ENCODE data around the gene MMP20.
A peak's percentile ranks its signal among the peaks of the same experiment; 100 is the strongest.

Gene MMP20

DNA sequence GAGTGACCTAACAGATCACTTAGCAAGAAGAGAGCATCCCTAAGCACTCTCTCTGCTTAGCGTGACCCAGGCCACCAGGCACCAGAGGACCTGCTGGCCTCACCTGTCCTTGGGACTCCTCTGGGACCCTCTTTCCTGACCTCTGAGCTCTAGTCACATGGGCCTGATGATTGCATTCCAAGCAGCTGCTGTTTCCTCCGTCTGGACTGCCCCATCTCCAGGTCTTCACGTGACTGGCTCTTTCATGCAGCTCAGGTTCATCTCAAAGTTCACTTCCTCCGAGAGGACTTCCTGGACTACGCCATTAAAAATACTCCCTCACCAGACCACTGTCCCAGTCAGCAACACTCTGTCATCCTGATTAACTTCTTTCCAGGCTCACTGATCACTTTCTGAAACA lies 2.9 kb downstream of the MMP20 start:
- no peak for DNase-seq

DNA sequence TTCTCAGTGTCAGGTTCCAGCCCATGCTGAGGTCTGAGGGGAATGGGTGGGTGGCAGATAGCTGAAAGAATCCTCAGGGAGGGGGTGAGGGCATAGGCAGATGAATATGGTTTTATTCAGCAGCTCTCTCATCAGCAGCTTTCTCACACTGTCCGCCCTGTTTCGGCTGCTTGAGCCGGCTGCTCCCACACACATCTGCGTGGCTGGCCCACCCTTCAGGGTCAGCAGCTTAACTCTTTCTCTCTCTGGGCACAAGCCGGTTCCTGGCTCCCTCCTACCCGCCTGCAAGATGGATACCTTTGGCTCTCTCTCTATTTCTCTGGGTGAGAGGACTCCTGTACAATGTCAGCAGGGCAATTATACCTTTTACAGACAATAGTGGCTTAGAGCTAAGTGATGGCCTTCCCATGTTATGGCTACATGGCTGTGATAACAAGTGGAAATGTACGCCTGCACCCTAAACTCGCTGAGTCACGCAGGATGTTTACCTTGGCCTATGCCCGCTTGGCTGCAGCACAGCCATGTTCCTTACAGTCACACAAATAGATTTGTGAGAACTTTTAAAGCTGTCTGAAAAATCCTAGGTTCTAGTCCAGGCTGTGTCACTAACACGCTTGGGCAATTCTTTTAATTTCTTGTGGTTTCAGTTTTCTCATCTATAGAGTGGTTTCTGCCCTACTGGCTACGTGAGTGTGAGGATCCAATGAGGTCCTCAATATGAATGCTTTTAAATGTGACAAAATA lies 4.1 kb downstream of the MMP20 start:
- DNase-seq, result no peak

DNA sequence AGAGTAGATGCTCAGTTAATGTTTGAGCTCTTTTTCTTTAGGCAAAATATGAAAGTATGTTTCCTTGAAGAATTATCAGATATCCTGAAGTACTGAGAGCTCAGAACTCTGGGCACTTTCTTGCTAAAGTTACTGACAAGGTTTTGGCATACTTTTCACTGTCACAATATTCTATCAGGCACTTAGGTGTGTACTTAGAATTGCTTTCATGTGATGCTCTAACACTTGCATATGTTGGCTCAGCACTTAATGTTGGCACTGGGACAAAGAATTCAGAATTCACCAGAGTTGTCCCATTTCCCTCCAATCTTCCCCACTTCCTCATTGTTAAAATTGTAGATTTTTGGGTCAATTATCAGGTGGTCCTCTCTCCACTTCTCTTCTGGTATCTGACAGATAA lies 5.0 kb downstream of the MMP20 start:
- DNase-seq, result no peak

DNA sequence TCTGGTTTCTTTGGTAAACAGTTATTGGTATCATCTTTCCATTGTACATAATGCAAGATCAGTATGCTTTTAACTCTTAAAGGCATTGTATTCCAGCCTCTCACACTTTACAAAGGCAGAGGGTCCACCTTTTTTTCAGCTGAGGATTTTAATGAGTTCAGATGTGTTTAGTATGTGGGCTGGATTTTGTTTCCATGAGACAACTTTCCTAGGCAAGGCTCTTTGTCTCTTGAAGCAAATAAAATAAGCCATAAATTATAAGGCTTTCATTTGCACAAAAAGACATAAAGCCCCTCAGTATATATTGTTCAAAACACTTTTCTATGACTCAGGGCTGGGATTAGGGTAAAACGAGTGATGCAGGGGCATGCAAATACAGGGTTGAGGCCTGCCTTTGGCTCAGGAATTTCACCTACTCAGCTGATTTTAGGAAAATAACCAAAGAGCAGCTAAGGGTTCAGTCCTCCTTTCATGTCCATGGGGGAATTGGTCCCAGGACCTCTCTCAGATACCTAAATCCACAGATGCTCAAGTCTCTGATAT lies 7.6 kb downstream of the MMP20 start:
- DNase-seq, result no peak

DNA sequence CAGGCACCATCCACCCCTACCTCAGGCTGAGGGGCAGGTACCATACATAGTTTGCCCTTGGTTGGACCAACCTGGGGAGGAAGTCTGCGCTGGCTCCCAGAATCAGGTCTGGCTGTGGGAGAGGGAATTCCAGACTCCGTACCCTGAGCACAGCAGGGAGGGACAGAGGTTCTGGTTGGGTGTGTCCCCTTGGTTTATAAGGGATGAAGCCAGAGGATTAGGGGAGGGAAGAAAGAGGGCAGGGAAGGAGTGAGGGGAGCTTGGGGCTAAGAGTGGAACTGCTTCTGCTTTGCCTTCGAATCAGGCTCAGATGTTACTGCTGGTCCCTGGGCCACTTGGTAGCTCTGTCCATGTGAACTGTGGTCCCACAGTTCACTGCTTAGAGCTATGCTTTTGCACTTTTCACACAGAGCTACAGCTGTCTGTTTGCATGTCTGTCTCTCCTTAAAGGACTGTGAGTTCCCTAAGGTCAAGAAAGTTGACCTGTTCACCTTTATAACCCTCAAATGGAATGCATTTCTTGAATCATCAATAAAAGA lies 9.2 kb downstream of the MMP20 start:
- DNase-seq, result no peak

DNA sequence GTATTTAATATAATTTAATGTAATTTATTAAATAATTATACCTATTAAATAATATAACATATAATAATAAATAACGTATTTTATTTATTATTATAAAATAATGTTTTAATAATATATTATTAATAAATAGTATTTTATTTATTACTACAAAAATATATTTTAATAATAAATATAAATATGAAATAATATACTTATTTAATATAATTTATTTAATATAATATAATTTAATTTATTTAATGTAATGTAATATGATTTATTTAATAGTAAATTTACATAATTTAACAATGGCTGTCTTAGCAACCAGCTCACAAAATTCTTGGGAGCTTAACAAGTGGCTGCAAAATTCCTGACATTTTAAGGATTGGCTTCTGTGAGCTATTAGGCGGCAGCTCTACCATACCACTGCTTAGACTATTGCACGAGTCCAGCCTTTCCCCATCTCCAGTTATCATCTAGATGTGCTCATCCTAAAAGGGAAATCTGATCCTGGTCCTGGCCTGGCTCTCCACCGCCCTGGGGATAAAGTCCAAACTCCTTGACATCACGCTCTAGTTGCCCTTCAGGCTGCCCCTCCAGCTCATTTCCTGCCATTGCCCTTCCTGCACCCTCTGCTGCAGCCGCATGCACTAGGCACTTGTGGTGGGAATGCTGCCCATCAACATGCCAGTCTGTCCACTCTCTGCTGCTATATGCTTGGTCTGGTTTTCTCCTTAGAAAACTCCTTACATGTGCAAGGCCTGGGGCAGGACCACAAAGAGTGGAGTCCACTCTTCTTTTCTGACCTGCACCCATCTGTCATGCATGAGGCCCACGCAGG lies 9.8 kb downstream of the MMP20 start:
- no peak for DNase-seq

DNA sequence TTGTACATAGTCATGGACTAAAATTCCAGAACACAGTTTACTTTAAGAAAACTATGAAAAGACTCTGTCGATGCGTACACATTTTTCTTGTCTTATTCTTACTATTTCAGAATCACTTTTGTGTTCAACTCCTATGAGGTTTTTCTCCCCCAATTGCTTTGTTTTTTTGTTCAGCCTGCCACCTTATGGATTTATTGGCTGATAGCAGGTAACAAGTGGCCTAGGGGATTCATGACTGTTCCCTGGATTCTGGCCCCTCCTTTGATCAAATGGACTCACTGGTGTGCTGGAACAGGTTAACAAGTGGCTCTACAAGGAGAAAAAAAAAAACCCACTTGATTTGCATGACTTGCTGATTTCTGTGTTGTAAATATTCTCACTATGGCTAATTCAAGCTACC lies 10.6 kb downstream of the MMP20 start:
- no peak for DNase-seq

DNA sequence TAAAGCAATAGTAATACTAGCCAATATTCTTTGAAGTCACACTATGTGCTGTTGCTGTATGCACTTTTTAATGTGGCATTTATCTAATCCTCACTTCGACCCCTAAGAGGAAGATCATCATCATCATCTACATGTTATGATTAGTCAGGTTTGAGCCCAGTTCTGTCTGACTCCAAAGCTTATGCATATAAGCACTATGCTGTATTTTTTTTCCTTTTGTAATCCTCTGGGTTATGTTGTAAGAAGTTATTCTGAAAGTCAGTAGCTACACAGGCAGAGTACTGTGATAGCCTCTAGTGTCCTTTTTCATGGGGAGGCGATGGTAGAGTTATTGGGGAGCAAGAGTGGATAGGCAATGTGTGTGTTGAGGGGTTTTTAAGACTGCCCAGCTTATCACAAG lies 11.1 kb downstream of the MMP20 start:
- no peak for DNase-seq

DNA sequence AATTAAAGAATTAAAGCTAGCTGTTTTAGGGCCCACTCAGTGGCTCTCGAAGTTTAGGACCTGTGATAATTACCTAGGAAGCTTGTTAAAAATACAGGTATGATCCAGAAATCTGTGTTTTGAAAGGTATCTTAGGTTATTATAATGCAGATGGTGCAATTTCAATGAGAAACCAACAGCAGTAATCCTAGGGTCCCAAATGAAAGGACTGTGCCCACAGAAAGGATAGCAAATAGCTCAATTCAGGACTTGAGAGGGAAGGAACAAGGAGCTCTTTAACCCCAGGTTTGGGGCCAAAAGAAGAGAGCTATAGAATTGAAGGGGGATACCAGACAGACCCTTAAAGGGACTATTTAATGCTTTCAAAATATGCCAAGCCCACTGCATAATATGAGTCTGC lies 11.7 kb downstream of the MMP20 start:
- no peak for DNase-seq

DNA sequence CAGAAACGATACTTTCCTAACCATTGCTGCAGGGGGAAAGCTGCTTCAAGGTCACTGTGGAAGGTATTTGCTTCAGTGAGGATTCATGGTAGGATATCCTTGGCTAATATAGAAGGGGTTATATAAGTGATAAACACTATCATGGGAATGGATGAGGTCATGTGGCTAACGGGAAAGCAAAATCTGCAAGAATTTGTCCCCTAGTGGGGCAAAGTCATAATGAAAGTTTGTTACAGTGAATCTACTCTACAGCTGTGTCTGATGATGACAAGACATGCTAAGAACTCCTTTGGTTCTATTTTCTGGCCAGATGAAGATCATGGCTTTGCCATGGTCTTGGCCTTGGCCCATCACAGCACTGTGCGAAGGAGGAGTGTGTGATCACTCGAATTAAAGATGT lies 13.8 kb downstream of the MMP20 start:
- no peak for DNase-seq

DNA sequence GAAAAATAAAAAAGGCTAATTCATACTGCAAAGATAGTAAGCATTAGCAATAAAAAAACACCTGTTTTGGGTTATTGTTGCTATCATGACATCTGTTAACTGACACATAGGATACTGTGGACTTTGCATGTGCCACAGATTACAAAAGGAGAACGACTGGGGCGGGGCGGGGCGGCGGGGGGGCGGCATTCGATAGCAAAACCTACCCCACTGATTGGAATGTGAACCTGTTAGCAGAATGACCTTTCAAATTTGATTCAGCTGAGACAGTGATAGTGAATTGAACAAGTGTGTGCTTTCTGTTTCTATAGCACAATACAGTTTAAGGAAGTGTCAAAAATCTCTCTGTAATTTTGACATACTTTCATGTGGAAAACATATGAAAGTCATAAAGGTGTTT lies 14.9 kb downstream of the MMP20 start:
- DNase-seq, result no peak

DNA sequence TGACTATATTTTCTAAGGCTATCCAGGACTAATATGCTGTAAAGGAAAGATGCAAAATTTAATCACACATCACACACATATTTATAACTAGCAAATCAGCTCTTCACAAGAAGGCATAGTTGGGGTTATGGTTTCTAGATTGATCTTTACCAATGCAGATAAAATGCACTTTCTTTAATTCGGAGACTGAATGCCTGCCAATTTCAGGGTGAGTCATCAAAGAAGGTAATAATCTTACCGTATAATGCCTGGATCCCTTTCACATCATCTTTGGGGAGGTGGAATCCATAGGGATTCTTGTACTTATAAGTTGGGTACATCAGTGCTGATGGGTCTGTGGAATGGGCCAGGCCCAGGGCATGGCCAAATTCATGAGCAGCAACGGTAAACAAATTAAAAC lies 16.4 kb downstream of the MMP20 start:
- no peak for DNase-seq

DNA sequence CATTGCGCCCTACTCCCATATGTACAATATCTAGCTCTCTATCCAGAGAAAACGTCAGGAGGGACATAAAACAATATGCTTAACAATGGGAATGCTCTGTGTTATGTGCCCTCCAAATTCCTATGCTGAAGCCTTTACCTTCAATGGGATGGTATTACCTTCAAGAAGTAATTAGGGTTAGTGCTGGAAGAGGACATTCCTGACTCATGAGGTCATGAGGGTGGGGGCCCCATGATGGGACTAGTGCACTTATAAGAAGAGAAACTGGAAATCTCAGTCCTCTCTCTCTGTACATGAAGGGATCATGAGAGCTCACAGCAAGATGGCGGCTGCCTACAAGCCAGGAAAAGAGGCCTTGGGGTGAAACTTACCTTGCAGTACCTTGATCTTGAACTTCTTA lies 20.3 kb downstream of the MMP20 start:
- no peak for DNase-seq

DNA sequence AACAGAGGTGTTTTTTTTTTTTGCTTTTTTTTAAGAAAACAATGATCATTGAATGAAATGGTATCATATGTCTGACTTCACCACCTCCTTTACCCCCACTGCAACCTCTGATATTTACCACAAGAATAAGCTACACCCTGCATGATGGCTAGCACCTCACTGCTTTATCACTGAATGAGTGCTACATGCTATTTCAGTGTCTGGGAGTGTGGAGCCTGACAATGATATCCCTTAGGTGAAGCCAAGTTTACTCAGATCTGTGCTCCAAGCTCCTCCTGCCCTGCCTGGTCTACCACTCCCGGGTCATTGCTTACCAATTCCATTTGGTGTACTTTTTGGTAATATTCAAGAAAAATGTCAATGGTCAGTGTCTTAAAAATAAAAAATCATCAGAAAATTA lies 21.1 kb downstream of the MMP20 start:
- DNase-seq, result no peak

DNA sequence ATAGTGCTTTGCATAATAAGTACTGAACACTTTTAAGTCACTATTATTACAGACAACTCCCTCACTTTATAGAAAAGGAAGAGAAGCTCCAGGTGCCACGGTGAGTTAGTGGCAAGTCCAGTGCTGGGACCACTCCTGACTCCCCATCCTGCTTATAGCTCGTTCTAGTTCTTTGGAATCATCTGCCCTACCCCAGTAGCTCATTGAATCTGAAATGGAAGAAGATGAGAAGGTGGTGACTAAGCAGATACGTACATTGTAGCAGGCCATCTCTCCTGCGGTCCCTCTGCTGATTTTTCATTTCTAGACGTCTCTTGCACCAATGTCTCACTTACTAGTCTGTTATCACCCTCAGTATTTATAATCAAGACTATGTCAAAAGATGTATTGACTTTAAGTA lies 21.6 kb downstream of the MMP20 start:
- no peak for DNase-seq

DNA sequence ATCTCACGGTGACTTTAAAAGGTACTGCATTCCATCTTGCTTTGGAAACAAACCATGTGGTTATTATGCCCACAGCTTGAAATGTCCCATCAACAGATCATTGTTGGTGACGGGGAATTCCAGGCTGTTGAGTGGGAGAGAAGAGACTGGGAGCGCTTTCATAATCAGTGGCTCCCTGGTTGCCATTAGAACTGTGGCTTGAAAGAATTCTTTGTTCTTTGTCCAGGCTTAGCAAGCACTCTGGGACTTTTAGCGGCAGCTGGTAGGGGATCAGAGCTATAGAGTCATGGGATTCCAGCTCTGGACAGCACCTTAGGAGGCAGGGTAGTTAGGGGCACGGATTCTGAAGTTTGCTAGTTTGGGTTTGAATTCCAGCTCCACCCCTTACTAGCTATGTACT lies 22.0 kb downstream of the MMP20 start:
- peak; percentile 87 for DNase-seq

DNA sequence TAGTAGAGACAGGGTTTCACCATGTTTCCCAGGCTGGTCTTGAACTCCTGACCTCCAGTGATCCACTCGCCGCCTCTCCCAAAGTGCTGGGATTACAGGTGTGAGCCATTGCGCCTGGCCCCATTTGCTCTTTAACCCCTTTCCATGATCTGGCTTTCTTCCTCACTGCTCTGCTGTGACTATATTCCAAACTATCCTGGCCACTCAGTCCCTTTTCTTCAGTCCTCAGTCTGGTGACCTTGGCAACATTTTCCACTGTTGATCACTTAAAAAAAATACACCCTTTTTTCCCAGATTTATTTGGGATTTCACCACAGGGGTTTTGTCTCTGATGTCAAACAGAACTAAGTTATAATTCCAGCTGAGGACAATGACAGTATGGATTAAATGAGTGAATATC lies 24.5 kb downstream of the MMP20 start:
- DNase-seq, result no peak

DNA sequence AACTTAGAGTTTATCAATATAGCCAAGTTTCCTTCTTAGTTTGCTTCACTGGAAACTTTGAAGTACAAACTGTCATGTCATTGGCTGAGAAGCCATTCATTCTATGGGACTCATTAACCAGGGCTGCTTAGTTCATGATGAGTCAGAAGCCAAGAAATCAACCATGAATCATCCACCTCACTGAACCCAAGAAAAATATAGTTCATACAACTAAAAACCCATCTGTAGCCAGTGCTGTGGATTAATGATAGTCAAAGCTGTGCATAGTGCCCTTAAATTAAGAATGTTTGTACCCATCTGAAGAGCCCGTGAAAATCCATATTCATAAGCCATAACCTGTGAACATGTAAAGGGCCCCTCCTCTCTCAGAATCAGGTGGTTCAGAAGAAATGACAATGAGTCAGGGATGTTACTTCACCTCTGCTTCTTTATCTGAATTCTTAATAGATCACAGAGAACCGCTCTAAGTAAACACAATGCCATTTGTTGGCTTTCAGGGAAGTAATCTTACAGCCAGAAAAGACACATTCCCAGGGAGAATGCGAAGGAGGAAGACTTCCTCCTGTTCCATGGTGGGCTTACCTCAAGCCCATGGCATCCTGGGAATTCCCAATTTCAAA lies 25.4 kb downstream of the MMP20 start:
- no peak for DNase-seq

DNA sequence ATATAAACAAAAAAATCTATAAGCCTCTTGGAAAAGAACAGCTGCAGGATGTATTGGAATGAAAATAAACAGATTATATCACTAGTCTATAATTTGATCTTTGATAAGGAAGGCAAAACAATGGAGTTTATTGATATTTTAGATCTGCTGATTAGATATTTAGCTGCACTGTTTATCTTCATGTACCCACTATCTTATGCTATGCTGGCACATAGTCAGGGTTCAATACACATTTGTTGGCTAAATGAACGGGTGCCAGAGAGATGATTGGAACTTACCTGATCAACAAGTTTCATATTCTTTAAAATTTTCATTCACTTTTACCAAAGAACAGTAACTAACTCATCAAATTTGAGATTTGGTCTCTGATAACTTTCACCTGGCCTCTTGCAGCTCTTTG lies 26.9 kb downstream of the MMP20 start:
- DNase-seq, result no peak

DNA sequence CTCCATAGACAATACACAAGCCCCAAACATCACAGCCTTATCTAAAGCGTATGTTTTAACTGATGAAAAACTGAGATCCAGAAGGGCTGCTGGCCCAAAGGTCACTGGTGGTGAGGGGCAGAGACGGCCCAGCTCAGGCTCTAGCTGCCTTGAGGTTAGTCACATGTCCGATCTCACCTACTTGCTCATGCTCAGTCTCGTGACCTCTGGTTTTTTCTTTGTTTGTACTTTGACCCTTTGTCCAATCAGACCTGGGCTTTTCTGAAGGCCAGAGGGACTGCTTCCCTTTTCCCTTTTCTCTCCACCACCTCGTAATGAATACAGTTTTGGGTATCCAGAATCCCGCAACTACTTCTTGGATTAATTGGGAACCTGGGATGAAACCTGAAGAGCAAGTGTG lies 28.6 kb downstream of the MMP20 start:
- DNase-seq, result no peak

DNA sequence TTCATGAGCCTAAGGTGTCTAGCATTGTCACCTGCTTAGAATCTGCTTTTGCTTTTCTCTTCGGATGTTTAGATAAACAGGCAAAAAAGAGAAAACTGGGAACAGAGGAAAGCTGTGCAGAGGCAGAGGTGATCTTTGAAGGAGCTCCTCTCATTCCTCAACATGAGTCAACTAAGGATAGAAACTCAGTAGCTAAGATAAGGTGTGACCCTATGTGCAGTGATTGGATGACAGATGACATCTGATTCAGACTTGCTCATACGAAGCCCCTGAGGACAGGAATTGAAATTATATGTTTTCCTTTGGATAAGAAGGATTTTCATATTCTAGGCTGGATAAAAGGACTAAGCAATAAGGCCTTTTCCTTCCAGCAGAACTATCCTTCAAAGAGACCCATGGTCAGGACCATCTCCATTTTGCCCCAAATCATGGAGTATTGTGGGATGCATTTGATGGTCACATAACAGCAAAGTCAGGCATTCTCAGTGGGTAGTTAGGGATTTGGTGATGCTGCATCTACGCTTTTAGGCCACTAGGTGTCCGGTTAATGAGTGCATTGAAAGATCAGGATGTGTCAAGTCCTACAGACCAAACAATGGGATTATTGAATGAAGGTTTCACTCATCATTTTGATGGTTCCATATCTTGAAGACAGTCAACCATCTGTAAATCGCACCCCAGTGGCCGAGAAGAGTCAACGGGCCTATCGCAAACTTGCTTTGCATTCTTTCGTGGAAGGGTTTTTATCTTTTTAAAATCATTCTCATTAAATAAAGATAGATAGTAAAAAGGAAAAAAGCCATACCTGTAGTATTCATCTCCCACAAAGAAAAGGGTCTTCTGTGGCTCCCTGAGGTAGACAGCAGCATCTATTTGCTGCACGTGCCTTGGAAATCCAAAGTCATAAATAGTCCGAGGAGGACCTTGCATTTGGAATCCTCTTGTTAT lies 32.2 kb downstream of the MMP20 start:
- no peak for DNase-seq

DNA sequence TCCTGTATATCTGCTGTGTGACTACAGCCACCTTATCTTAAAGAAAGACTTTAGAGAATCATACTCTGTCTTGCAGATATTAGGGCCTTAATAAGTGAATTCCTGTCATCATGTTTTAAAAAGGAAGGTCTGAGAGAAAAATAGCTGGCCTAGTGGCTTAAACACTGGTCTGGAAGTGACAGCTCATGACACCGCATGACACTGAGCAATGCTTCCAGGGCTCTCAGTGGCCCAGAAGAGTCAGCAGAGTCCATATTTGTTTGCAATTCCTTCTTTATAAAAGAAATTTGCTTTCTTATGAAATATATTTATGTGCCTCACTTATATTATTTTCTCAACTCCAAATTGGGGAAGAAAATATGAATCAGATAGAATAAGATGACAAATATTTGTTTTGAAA lies 33.0 kb downstream of the MMP20 start:
- no peak for DNase-seq

Measured in midbrain (tissue), 1 donor.